HFFc6 (cell line): ENCODE measurements around the gene METTL25B. TPM values are rescaled to one million over a fixed set of nuclear protein-coding genes. Genes with fewer than 3 reads are reported as not detected.

Source experiments
- DNase-seq: peaks from one replicate; pipeline ENCODE4 v3.0.0-alpha.2; 2018
- H3K27ac Mint-ChIP-seq: 2 replicates; pipeline ENCODE4 v1.8.0; 2020; ENCODE audit warnings: mild to moderate bottlenecking, mixed read lengths
- H3K27me3 Mint-ChIP-seq: 2 replicates; pipeline ENCODE4 v1.8.0; 2021; ENCODE audit warnings: mild to moderate bottlenecking, moderate library complexity, mixed read lengths; ENCODE audit not compliant: insufficient read depth
- H3K36me3 Mint-ChIP-seq: 2 replicates; pipeline ENCODE4 v1.8.0; 2021; ENCODE audit warnings: low read depth, mixed read lengths
- H3K4me1 Mint-ChIP-seq: 2 replicates; pipeline ENCODE4 v1.8.0; 2020; ENCODE audit warnings: low read depth, mixed read lengths
- H3K4me3 Mint-ChIP-seq: 2 replicates; pipeline ENCODE4 v1.8.0; 2020; ENCODE audit warnings: mild to moderate bottlenecking, moderate library complexity, mixed read lengths
- H3K9me3 Mint-ChIP-seq: 2 replicates; pipeline ENCODE4 v1.8.0; 2020; ENCODE audit warnings: mild to moderate bottlenecking, mixed read lengths
- total RNA-seq, 6 experiments: library from RNA; stranded (reverse); fragmentation: NEBNext Ultra II Directional; extraction: Animal tissue kit (Norgen Biotek cat#: 25700); gene quantifications; 2 replicates in 1 of 6; 3 replicates in 5 of 6; pipeline ENCODE4 v1.2.3, GENCODE V29; 2021
- TF ChIP-seq, protein P1 (sequence below): fragments of 200-600 bp; sonication (generic); IDR thresholded peaks from 2 replicates; pipeline ENCODE4 v1.5.0; 2021; ENCODE audit warnings: antibody characterized with exemption, mild to moderate bottlenecking

The METTL25B gene
- total RNA-seq, 6 experiments from 2014 or later: 11.2 to 16.0 (median 13.9) TPM

DNA sequence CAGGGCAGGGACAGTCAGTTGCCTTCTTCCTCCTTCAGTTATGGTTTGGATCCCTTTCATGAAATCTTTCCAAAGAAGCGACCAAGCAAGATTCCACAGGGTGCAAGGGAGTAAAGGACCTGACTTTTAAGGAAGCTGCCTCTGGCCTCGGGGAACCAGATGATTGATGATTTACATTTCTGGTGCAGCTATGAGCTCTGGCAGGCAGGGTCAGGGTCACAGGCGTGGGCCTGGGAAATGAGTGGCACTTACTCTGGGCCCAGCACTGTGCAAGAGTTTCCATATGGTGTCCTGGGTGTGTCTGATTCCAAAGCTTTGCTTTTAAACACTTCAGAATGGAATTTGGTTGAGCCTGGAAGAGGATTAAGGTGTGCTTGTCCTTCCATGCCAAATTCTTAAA, 15.6 kb upstream of the METTL25B start:
- Mint-ChIP-seq H3K36me3 (peaks cover 12% of the 10 kb centered on the region), H3K9me3 (no peaks in the 10 kb centered on the region), H3K27me3 (no peaks in the 10 kb centered on the region; the same call in 1 of the 2 replicates), H3K27ac (peak overlapping the region; percentile 18; the same call in 1 of the 2 replicates), H3K4me1 (peaks cover 73% of the 10 kb centered on the region), H3K4me3 (no peak overlapping the region)
- no peak for DNase-seq
- TF ChIP-seq, protein P1, sequence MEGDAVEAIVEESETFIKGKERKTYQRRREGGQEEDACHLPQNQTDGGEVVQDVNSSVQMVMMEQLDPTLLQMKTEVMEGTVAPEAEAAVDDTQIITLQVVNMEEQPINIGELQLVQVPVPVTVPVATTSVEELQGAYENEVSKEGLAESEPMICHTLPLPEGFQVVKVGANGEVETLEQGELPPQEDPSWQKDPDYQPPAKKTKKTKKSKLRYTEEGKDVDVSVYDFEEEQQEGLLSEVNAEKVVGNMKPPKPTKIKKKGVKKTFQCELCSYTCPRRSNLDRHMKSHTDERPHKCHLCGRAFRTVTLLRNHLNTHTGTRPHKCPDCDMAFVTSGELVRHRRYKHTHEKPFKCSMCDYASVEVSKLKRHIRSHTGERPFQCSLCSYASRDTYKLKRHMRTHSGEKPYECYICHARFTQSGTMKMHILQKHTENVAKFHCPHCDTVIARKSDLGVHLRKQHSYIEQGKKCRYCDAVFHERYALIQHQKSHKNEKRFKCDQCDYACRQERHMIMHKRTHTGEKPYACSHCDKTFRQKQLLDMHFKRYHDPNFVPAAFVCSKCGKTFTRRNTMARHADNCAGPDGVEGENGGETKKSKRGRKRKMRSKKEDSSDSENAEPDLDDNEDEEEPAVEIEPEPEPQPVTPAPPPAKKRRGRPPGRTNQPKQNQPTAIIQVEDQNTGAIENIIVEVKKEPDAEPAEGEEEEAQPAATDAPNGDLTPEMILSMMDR: no peak

- Mint-ChIP-seq H3K9me3 (no peaks in the 10 kb centered on the region), H3K4me1 (peaks cover 51% of the 10 kb centered on the region), H3K36me3 (peaks cover 12% of the 10 kb centered on the region), H3K27ac (no peak overlapping the region), H3K4me3 (no peak overlapping the region), H3K27me3 (no peaks in the 10 kb centered on the region; the same call in 1 of the 2 replicates)
- DNase-seq: no peak
- TF ChIP-seq, protein P1: no peak
Measured at GRCh38 chr1:156714830-156715229, 13.4 kb upstream of the METTL25B start.

DNA sequence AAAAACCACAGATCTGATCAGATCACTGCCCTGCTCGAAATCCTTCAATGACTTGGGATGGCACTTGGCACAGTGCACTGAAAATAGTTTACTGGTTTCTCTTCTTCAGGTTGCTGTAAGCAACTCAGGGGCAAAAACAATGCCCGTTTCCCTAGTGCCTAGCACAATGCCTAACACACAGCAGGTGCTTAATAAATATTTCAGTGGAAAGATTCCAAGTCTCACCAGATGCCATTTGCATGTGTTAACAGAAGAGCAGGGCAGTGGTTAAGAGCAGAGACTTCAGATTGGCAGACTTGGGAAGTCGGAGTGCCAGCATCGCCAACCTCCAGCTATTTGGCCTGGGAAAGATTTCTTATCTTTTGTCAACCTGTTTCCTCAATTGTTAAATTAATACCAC, 10.9 kb upstream of the METTL25B start:
- TF ChIP-seq, protein P1: no peak
- DNase-seq: no peak
- no peaks in the 10 kb centered on the region; the same call in 1 of the 2 replicates for H3K27me3 Mint-ChIP-seq
- H3K9me3 Mint-ChIP-seq: no peaks in the 10 kb centered on the region
- H3K36me3 Mint-ChIP-seq: peaks cover 12% of the 10 kb centered on the region
- H3K4me1 Mint-ChIP-seq: peaks cover 26% of the 10 kb centered on the region
- no peak overlapping the region for H3K27ac Mint-ChIP-seq
- no peak overlapping the region for H3K4me3 Mint-ChIP-seq

DNA sequence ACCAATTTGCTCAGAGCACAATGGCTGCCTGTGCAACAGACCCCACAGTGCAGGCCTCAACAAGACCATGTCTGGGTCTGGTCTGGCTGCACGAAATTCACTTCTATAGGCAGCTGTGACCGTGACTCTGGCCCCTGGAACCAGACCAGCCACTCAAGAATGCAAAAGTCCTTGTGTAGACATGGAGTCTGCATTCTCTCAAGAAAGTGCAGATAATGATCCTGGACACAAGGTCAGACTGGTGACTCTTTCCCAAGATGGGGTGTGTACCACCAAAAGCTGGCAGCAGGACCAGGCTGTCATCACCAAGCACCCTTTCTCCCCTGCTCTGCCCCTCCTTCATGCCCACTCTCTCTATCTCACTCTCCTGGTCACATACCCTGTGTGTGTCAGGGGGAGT, 7.1 kb upstream of the METTL25B start:
- H3K36me3 Mint-ChIP-seq: peaks cover 23% of the 10 kb centered on the region
- H3K4me1 Mint-ChIP-seq: peaks cover 12% of the 10 kb centered on the region
- H3K27me3 Mint-ChIP-seq: no peaks in the 10 kb centered on the region; the same call in 1 of the 2 replicates
- TF ChIP-seq, protein P1: no peak
- no peak overlapping the region for H3K4me3 Mint-ChIP-seq
- DNase-seq: no peak
- no peak overlapping the region for H3K27ac Mint-ChIP-seq
- H3K9me3 Mint-ChIP-seq: no peaks in the 10 kb centered on the region

GRCh38 chr1:156721535-156721934, 6.7 kb upstream of the METTL25B start:
- no peak overlapping the region for H3K27ac Mint-ChIP-seq
- peaks cover 12% of the 10 kb centered on the region for H3K4me1 Mint-ChIP-seq
- H3K9me3 Mint-ChIP-seq: no peaks in the 10 kb centered on the region
- TF ChIP-seq, protein P1: no peak
- no peaks in the 10 kb centered on the region; the same call in 1 of the 2 replicates for H3K27me3 Mint-ChIP-seq
- no peak overlapping the region for H3K4me3 Mint-ChIP-seq
- H3K36me3 Mint-ChIP-seq: peaks cover 23% of the 10 kb centered on the region
- DNase-seq: no peak
